Mesenteric fat pad (tissue), 1 donor: ENCODE measurements around the gene TIMM17A. TPM values are rescaled to one million over a fixed set of nuclear protein-coding genes. Genes with fewer than 3 reads are reported as not detected.

ENCODE experiments used
- DNase-seq: peaks from one replicate; pipeline ENCODE4 v3.0.0-alpha.2; 2020; ENCODE audit warnings: low spot score
- total RNA-seq: library from RNA; stranded (reverse); fragmentation: NEBNext Ultra II Directional; extraction: Animal tissue kit (Norgen Biotek cat#: 25700); gene quantifications from one replicate; pipeline ENCODE4 v1.2.1, GENCODE V29; 2021
- donor health status: DM: yes; HTN: yes; CAD: no.

Gene TIMM17A
- total RNA-seq, 1 donor from 2014 or later = 61.7 TPM

DNA sequence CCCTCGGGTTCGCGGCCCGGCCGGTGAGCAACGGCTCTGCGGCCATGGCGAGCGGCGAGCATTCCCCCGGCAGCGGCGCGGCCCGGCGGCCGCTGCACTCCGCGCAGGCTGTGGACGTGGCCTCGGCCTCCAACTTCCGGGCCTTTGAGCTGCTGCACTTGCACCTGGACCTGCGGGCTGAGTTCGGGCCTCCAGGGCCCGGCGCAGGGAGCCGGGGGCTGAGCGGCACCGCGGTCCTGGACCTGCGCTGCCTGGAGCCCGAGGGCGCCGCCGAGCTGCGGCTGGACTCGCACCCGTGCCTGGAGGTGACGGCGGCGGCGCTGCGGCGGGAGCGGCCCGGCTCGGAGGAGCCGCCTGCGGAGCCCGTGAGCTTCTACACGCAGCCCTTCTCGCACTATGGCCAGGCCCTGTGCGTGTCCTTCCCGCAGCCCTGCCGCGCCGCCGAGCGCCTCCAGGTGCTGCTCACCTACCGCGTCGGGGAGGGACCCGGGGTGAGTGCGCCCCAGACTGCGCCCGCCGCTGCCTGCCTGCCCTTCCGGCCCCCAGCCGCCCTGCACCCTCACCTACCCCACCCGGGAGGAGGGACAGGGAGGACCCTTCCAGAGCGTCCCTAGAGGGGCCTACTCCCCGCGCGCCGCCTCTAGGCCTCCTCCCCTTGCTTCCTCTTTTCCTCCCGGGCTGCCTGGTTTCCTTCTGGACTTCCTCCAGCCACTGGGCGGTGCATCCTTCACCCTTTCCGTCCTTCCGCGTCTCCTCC lies 27.5 kb downstream of the TIMM17A start, which contains the start of gene RNPEP:
Gene RNPEP (plus strand): TSS at position 26 of the 757 bp plus-strand sequence. CDS start 19 bp downstream, at position 45.
- peak; percentile 92 for DNase-seq

DNA sequence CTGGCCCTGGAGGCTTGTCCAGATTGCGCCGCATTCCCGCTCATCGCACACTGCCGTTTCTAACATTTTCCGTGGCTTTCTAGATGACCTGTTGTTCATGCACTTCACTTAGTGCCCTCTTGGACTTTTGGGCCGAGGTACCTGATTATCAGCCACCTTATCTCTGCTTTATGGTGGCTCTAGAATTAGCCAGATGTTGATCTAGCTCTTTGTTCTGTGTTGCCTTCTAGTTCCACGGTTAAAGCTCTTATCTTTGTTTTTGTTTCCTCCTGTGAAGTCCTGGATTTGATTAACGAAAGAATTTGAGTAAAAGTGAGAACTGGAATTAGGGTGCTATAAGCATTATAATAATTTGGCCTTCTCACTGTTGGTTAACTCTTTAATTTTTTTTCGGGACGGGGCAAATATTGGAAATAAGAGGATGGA lies 28.1 kb downstream of the TIMM17A start:
- no peak for DNase-seq

DNA sequence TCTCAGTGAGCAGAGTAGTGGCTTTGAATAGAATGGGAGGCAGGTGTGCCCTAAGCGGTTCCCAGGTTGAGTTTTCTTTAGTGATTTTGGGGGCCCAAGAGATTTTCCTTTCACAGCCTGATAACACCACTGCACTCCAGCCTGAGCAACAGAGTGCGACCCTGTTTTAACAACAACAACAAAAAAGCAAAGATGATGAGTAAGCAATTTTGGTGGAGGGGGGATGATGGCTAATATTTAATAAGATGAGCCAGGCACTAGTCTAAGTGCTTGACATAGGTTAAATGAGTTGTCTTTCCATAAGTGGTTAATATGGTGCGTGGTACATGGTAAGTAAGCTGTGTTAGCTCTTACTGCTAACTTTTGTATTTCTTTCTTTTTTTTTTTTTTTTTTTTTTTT lies 29.1 kb downstream of the TIMM17A start:
- DNase-seq = no peak

DNA sequence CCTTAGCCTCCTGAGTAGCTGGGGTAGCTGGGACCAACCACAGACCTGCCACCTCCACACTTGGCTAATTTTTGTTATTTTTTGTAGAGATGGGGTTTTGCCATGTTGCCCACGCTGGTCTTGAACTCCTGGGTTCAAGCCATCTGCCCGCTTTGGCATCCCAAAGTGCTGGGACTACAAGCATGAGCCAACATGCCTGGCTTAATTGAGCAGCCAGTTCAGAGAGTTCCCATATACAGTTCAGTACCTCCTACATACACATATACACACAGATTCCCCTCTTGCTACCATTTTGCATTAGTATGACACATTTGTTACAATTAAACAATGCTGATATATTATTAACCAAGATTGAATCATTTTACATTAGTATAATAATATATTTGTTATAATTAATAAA lies 30.1 kb downstream of the TIMM17A start:
- peak; percentile 28 for DNase-seq

DNA sequence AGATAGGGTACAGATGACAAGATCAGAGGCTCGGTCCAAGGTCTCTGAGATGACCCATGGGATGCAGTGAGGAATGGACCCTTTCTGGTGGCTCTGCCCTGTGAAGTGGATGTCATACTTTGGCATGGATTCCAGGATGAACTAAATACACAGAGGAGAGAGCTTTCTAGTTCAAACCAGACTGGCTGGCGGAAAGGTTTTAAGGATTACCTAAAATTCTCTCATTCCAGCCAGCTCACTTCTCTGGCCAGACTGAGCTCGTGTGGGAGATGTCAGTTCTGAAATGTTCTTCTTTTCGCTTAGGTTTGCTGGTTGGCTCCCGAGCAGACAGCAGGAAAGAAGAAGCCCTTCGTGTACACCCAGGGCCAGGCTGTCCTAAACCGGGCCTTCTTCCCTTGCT lies 33.3 kb downstream of the TIMM17A start:
- peak; percentile 82 for DNase-seq

DNA sequence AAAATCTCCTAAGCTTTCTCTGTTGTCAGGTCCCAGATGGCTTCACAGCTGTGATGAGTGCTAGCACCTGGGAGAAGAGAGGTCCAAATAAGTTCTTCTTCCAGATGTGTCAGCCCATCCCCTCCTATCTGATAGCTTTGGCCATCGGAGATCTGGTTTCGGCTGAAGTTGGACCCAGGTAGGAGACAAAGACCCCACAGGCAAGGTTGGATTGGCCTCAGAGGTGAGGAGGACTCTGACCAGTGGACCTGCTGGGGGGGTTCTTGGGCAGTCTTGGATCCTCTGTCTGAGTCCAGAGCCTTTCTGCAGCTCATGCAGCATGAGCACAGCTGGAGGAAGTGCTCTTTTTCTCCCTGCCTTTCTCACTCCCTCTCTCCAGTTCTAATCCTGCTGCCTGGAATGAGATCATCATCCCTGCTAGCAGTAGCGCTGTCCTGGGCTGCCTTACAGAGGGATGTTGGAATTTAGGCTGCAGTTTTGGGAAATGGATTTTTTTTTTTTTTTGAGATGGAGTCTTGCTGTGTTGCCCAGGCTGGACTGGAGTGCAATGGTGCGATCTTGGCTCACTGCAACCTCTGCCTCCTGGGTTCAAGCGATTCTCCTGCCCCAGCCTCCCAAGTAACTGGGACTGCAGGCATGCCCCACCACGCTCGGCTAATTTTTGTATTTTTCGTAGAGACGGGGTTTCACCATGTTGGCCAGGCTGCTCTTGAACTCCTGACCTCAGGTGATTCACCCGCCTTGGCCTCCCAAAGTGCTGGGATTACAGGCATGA lies 34.2 kb downstream of the TIMM17A start:
- DNase-seq = peak; percentile 59

DNA sequence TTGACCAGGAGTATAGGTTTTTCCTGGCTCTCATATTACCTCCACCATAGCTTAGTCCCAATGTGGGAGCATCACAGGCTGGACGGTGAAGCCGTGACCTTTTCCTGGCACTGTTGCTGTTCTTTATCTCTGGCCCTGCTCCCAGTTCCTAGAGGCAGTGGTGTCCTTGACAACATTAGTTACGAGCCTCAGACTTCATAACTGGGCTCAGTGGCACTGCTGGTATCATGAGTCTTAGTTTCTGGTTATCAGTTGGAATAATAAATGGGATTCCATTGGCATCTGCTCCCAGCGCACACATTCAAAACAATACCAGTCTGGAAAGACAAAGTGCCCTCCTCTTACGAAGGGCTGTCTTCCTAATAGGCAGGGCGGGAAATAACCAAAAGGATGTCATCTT lies 35.1 kb downstream of the TIMM17A start:
- peak; percentile 11 for DNase-seq

DNA sequence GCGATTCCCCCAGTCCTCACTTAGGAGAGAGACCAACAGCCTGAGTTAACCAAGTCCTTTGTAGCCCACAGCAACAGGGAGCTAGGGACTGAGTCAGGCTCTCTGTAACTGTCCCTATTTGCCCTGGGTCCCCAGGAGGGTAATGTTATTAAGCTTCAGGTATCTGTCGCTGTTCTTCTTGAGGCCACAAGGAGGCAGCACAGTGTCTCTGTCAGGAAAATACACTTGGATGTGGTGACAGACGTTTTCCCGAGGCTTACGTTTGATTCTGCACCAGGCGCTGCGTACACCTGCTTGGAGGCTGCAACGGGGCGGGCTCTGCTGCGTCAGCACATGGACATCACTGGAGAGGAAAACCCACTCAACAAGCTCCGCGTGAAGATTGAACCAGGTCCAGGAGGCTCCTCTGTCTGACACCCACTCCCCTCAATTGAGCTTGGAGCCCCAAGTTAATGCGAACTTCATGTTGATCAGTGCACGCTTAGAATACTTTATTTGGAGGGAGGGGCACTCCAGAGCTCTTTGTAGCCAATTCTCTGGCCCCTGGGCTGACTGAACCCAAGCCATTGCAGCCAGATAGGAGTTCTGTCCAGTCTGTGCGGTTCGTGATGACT lies 44.4 kb downstream of the TIMM17A start:
- no peak for DNase-seq

DNA sequence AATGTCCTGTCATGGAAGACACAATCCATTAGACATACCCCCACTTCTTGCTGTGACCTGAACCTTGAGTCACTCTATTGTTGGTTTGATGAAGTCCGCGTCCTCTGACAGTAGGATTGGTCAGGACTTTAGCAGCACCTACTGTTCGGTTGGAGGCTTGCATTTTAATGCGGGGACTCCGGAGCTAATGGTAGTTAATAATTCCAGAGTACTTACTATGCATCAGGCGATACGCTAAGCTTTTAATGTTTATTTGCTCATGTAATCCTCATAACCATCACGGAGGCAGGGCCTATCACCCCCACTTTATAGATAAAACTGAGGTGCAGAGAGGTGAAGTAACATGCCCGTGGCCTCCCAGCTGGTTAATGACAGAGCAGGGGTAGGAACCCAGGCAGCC lies 47.2 kb downstream of the TIMM17A start:
- no peak for DNase-seq

DNA sequence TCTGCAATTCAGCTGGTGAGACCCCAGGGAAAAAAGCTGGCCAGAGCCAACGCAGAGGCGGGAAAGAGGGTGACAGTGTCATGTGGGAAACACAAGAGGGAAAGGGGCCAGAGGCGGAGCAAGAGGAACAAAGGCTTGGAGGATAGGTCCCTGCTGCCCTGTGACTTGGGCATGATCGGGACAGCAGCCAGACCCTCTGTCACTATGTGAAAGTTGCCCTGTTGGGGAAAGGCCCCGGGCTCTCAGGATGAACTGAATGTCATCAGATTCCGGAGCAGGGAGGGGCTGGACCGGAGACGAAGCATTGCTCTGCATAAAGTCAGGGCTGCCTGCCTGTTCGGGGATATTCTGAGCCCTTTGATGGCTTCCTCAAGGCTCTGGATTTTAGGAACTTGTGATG lies 49.4 kb downstream of the TIMM17A start:
- no peak for DNase-seq

DNA sequence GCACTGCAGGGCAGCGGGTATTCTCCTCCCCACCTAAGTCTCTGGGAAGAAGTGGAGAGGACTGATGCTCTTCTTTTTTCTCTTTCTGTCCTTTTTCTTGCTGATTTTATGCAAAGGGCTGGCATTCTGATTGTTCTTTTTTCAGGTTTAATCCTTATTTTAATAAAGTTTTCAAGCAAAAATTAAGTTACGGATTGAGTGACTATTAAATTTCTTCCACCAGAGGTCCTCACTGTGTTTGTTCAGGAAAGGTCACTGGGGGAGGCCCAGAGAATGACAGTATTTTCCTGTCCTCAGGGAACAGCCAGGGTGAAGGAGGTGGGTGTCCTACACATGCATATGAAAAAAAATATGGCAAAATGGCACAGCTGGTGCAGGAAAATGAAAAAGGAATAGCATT lies 50.7 kb downstream of the TIMM17A start:
- DNase-seq = no peak

DNA sequence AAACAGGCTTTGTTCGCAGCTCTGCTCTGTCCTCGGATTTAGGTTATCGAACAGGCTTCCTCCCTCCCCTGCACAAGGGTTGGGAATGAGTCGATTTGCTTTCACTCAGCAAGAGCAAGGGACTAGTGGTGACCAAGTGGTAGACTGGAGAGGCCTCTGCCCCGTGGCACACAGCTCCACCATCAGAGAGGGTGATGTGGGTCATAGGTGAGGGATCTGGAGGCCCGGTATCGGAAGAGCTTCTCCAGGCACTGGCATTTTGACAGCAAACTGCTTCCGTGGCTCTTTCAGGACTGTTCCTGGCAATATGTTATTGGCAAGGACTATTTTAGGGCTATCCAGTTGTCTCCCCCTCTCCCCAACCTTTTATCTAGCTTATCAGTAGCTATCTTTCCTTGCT lies 52.0 kb downstream of the TIMM17A start:
- DNase-seq = no peak

DNA sequence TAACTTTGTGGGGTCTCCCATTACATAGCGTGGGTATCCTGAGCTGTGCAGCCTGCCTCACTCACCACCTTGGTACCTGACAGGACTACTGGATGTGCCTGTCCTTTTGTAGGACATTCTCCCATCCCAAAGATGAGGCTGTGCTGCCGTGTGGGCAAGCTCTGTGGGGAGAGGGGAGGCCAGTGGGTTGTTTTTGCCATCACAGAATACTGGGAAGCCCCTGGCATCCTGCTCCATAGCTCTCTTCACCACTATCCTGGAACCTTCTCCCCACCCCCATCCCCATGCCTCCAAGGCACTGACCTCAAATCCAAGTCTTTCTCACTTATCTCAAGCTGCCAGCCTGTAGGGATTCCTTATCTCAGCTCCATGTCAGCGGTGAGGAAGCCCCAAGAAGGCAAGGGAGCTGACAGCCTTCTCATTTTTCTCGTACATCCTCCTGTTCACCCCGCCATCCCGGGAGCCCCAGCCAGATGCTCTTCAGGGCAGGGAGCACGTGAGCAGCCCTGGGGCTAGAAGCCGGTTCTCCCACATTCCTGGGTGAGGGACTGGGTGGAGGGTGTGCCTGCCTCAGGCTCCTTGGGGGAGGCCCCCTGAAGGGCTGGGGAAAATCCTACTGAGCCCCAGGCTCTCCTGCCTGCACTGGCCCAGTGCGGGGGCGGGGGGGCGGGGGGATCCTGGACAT lies 52.6 kb downstream of the TIMM17A start:
- no peak for DNase-seq

DNA sequence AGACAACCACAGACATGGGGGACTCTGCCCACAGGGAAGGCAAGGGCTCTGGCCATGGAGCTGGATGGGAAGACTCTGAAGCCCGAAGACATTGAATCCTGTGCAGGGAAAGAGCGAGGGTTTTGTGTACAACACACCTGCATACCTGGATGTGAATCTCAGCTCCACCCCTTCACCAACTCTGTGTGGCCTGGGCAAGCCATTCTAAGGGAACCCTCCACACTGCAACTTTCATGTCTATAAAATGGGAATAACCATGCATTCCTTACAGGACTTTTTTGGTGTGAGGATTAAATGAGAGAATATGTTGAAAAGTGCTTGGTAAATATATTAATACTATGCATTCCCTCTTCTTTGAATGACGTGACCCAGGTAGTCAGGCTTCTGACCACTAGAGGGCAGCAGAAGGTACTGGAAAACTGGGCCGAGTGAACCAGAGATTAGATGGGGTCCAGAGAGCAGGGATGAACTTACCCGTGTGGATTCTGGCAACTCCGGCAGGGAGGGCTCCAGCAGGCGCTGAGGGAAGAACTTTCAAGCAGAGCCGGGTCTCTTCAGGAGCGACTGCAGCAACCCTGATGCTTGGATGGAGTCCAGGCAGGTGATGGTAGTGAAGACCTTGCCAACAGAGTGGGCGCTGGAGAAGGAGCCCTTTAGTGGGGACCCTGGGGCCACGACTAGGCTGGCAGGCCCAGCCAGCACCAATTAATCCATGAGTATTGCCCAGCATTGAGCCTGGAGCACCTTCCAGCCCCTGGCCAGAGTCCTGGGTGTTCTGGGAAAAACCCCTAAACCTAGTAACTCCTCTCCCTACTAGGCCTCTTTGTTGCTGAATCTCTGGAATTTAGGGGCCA lies 54.2 kb downstream of the TIMM17A start:
- no peak for DNase-seq

DNA sequence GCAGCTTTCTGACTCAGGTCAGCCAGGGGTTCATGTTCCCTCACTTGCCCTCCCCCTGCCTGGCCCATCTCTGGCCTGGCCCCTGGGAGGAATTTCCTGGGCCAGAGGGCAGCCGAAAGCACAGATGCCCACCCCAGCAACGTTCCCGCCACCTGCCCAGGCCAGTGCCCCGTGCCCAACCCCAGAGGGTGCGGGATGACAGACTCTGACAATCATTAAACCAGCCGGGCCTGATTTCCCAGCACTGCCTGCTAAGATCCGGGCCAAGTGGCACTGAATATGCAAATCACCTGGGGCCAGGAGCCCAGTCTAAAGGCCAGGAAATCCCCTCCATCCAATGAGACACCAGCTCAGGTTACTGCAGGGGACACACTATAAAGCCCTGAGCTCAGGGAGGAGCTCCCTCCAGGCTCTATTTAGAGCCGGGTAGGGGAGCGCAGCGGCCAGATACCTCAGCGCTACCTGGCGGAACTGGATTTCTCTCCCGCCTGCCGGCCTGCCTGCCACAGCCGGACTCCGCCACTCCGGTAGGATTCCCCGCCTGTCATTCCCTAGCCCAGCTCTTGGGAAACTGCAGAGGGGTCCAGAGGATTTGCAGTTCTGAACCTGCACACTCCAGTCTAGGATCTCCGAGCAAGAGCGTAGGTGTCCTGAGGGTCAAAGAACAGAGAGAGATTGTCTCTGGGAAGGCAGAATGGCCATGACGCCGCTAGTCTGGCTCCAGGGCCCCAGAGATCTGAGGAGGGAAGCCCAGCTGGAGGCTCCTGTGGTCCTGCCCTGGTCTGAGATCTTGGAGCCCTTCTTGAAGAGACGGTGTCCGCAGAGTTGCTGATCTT lies 55.1 kb downstream of the TIMM17A start, which contains the start of gene ELF3:
Gene ELF3 (plus strand): TSS at position 408 of the 836 bp plus-strand sequence. CDS start 550 bp downstream, outside the sequence.
- no peak for DNase-seq

DNA sequence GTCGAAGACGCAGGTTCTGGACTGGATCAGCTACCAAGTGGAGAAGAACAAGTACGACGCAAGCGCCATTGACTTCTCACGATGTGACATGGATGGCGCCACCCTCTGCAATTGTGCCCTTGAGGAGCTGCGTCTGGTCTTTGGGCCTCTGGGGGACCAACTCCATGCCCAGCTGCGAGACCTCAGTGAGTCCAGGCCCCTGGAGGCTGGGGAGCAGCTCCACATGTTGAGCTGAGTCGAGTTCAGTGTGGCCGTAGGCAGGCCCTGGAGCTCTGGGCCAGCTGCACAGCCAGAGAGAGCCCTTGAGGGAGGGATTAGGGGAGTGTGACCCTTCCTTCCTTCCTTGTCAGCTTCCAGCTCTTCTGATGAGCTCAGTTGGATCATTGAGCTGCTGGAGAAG lies 56.7 kb downstream of the TIMM17A start:
- no peak for DNase-seq

DNA sequence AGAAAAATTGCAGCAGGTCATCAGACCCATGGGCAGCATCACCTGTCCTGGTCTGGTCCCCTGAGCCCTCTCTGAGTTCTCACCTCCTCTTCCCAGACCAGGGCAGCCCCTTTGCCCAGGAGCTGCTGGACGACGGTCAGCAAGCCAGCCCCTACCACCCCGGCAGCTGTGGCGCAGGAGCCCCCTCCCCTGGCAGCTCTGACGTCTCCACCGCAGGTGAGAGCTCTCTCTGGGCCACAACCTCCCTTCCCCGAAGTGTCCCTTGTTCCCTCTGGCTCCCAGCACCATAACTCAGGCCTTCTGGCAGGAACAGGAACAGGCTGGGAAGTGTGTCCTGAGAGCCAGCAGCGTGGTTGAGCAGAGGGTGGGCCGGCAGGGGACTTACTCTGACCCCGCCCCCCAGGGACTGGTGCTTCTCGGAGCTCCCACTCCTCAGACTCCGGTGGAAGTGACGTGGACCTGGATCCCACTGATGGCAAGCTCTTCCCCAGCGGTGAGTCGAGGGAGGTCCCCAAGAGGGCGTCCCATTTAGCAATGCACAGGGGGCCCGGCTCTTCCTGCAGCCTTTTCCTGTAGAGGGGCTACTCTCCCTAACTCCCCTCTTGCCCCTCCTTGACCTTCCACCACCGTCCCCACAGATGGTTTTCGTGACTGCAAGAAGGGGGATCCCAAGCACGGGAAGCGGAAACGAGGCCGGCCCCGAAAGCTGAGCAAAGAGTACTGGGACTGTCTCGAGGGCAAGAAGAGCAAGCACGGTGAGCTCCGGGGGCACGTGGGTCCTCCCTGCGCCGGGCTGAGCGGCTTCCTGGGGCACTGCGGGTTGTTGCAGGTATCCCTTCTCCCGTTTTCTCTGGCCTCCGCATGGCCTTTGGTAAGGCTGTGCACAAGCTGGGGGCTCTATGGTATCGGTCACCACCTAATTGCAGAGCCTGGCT lies 57.5 kb downstream of the TIMM17A start:
- no peak for DNase-seq

DNA sequence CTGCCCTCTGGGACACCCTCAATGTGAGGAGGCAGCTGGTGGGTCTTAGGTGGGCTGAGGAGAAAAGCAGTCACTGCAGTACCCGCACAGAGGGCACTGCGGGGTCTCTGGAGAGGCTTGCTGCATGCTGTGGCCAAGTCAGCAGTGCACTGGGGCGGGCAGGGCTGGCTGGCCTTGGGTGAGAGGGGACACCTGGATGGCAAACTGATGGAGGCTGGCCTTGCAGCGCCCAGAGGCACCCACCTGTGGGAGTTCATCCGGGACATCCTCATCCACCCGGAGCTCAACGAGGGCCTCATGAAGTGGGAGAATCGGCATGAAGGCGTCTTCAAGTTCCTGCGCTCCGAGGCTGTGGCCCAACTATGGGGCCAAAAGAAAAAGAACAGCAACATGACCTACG lies 58.3 kb downstream of the TIMM17A start:
- no peak for DNase-seq
